MCF 10A (cell line): Measurements from ENCODE around the gene PER2. TPM values are rescaled to one million over a fixed set of nuclear protein-coding genes. Genes with fewer than 3 reads are reported as not detected.
"Not testable (repeated sequence)": the region's sequence is repeated elsewhere in the genome, so short reads cannot be mapped to it uniquely, and the experiment has no call there.

Experiments used
- BruUV-seq: library from RNA; stranded (reverse); fragments of 400-500 nt; replicated peaks from 2 replicates; lab custom pipeline; 2021; lab: Mats Ljungman, UMichigan
- CTCF ChIA-PET: fragments of 300-600 bp; sonication (Branson Sonifier 250); formaldehyde crosslinking; extraction: SDS; loops from one replicate; lab custom pipeline; 2021; ENCODE audit warnings: antibody characterized with exemption, inconsistent platforms; lab: Yijun Ruan, JAX
- POLR2A ChIA-PET: fragments of 300-600, 350-650 bp; sonication (Branson Sonifier 250); formaldehyde crosslinking; extraction: SDS; loops from one replicate; lab custom pipeline; 2020; ENCODE audit warnings: antibody characterized with exemption, inconsistent platforms; lab: Yijun Ruan, JAX
- DNase-seq: peaks from one replicate; pipeline ENCODE4 v3.0.0-alpha.2; 2018; ENCODE audit not compliant: unreplicated experiment
- H3K27ac Mint-ChIP-seq: one replicate; pipeline ENCODE4 v1.8.0; 2022; ENCODE audit warnings: mild to moderate bottlenecking, low read depth, mixed read lengths; ENCODE audit not compliant: unreplicated experiment
- H3K27me3 Mint-ChIP-seq: one replicate; pipeline ENCODE4 v1.8.0; 2022; ENCODE audit warnings: mixed read lengths; ENCODE audit not compliant: insufficient read depth, unreplicated experiment
- H3K36me3 Mint-ChIP-seq: one replicate; pipeline ENCODE4 v1.8.0; 2022; ENCODE audit warnings: mild to moderate bottlenecking, moderate library complexity, mixed read lengths; ENCODE audit not compliant: insufficient read depth, unreplicated experiment
- H3K4me1 Mint-ChIP-seq: one replicate; pipeline ENCODE4 v1.8.0; 2022; ENCODE audit warnings: mixed read lengths; ENCODE audit not compliant: insufficient read depth, unreplicated experiment
- H3K4me3 Mint-ChIP-seq: one replicate; pipeline ENCODE4 v1.8.0; 2022; ENCODE audit warnings: mild to moderate bottlenecking, moderate library complexity, mixed read lengths; ENCODE audit not compliant: unreplicated experiment
- H3K9me3 Mint-ChIP-seq: one replicate; pipeline ENCODE4 v1.8.0; 2022; ENCODE audit warnings: mixed read lengths; ENCODE audit not compliant: unreplicated experiment
- intact Hi-C: fragments of 100-400 bp; cut with micrococcal nuclease; formaldehyde crosslinking; loops from 2 replicates; pipeline ENCODE4 v1.14.1; 2022
- total RNA-seq: library from RNA; stranded (reverse); gene quantifications from 2 replicates; pipeline ENCODE4 v1.2.3, GENCODE V29; 2022
- TF ChIP-seq, protein P1 (sequence below): fragments of 200-600 bp; IDR thresholded peaks from one replicate; pipeline ENCODE4 v1.8.0; 2022; ENCODE audit warnings: antibody characterized with exemption, mild to moderate bottlenecking; ENCODE audit not compliant: unreplicated experiment

The PER2 gene
- total RNA-seq, 1 experiment from 2014 or later: 8.9 TPM

- no peak overlapping the region for H3K27ac Mint-ChIP-seq
- TF ChIP-seq, protein P1, sequence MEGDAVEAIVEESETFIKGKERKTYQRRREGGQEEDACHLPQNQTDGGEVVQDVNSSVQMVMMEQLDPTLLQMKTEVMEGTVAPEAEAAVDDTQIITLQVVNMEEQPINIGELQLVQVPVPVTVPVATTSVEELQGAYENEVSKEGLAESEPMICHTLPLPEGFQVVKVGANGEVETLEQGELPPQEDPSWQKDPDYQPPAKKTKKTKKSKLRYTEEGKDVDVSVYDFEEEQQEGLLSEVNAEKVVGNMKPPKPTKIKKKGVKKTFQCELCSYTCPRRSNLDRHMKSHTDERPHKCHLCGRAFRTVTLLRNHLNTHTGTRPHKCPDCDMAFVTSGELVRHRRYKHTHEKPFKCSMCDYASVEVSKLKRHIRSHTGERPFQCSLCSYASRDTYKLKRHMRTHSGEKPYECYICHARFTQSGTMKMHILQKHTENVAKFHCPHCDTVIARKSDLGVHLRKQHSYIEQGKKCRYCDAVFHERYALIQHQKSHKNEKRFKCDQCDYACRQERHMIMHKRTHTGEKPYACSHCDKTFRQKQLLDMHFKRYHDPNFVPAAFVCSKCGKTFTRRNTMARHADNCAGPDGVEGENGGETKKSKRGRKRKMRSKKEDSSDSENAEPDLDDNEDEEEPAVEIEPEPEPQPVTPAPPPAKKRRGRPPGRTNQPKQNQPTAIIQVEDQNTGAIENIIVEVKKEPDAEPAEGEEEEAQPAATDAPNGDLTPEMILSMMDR: no peak
- H3K9me3 Mint-ChIP-seq: no peaks in the 10 kb centered on the region
- CTCF ChIA-PET: interaction anchor here (0.6 to 1.2 kb wide), 3 partner anchors 10 to 34 kb away, joined by 3 to 4 read pairs (median 3); no protein-coding TSS in a partner anchor
- H3K27me3 Mint-ChIP-seq: no peaks in the 10 kb centered on the region
- no TSS peak for BruUV-seq
- POLR2A ChIA-PET: no interaction called here
- DNase-seq: no peak
- intact Hi-C loops: no loop called here
- H3K4me3 Mint-ChIP-seq: no peak overlapping the region
- H3K4me1 Mint-ChIP-seq: peaks cover 16% of the 10 kb centered on the region
- peaks cover 54% of the 10 kb centered on the region for H3K36me3 Mint-ChIP-seq
Observed at GRCh38 chr2:238336151-238336550, 47.7 kb upstream of the PER2 start.

- H3K9me3 Mint-ChIP-seq, H3K27ac Mint-ChIP-seq, DNase-seq, H3K4me3 Mint-ChIP-seq, intact Hi-C loops, BruUV-seq, CTCF ChIA-PET, H3K27me3 Mint-ChIP-seq: not testable (repeated sequence)
- POLR2A ChIA-PET: interaction anchor here (0.9 kb wide), 1 partner anchor 12 kb away, joined by 3 read pairs; no protein-coding TSS in a partner anchor
- H3K36me3 Mint-ChIP-seq: peaks cover 55% of the 10 kb centered on the region
- H3K4me1 Mint-ChIP-seq: peaks cover 16% of the 10 kb centered on the region
Observed at GRCh38 chr2:238335591-238335990, 47.2 kb upstream of the PER2 start.

DNA sequence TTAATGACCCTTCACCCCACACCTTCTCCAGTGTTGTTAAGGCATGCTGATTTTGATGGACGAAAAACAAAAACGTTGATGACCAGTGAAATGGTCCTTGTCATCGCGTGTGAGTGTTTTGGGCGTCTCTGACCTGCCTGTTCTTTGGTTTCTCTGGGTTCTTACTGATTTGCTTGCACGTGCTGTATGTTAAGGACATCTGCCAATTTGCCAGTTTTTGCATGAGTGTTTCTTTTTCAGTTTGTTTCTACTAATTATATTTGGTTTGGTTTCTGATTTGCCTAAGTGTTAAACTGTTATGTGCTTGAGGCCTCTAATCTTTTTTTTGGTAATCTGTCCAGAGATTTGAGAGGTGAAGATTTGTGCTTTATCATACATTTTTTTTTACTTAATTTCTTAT is 46.5 kb upstream of the PER2 start:
- Mint-ChIP-seq H3K27ac (no peak overlapping the region), H3K4me1 (peaks cover 16% of the 10 kb centered on the region), H3K36me3 (peaks cover 62% of the 10 kb centered on the region), H3K27me3 (no peaks in the 10 kb centered on the region), H3K9me3 (no peaks in the 10 kb centered on the region), H3K4me3 (no peak overlapping the region)
- ChIA-PET POLR2A (interaction anchor here (0.9 kb wide), 1 partner anchor 11 kb away, joined by 3 read pairs; no protein-coding TSS in a partner anchor), CTCF (no interaction called here)
- intact Hi-C loops: no loop called here
- TF ChIP-seq, protein P1: no peak
- DNase-seq: no peak
- no TSS peak for BruUV-seq

- no peaks in the 10 kb centered on the region for H3K27me3 Mint-ChIP-seq
- peaks cover 77% of the 10 kb centered on the region for H3K36me3 Mint-ChIP-seq
- no peaks in the 10 kb centered on the region for H3K9me3 Mint-ChIP-seq
- ChIA-PET POLR2A (interaction anchor here (1.2 kb wide), 1 partner anchor 45 kb away, joined by 3 read pairs; no protein-coding TSS in a partner anchor), CTCF (interaction anchor here (0.8 kb wide), 1 partner anchor 23 kb away, joined by 4 read pairs; no protein-coding TSS in a partner anchor)
- TF ChIP-seq, protein P1: no peak
- no peak overlapping the region for H3K27ac Mint-ChIP-seq
- no TSS peak for BruUV-seq
- intact Hi-C loops: no loop called here
- H3K4me1 Mint-ChIP-seq: peaks cover 2% of the 10 kb centered on the region
- no peak overlapping the region for H3K4me3 Mint-ChIP-seq
- DNase-seq: no peak
Observed at GRCh38 chr2:238331916-238332315, 43.5 kb upstream of the PER2 start.
